GM19351 (cell line): ENCODE data around the gene MPZL1.
"Not testable (repeated sequence)": the region's sequence is repeated elsewhere in the genome, so short reads cannot be mapped to it uniquely, and the experiment has no call there.

Source experiments
- ATAC-seq: cut with Tn5 transposase; IDR thresholded peaks from one replicate; pipeline ENCODE4 v1.9.1; 2021; ENCODE audit warnings: mild to moderate bottlenecking, moderate library complexity; ENCODE audit not compliant: unreplicated experiment

The MPZL1 gene

GRCh38 chr1:167718914-167719691 lies 2.7 kb upstream of the MPZL1 start:
- no peak for ATAC-seq

GRCh38 chr1:167719715-167720421 lies 1.9 kb upstream of the MPZL1 start:
- not testable (repeated sequence) for ATAC-seq

GRCh38 chr1:167720965-167721616 lies 691 bp upstream of the MPZL1 start:
- no peak for ATAC-seq

GRCh38 chr1:167722152-167722869 lies 529 bp downstream of the MPZL1 start:
- ATAC-seq, result peak; percentile 35

- no peak for ATAC-seq
Observed at GRCh38 chr1:167722870-167723251, 1.1 kb downstream of the MPZL1 start.

- ATAC-seq, result no peak
Observed at GRCh38 chr1:167723707-167724323, 2.0 kb downstream of the MPZL1 start.

- no peak for ATAC-seq
Observed at GRCh38 chr1:167726008-167726407, 4.2 kb downstream of the MPZL1 start.

- ATAC-seq, result no peak
Observed at GRCh38 chr1:167728818-167729410, 7.1 kb downstream of the MPZL1 start.

- ATAC-seq, result no peak
Observed at GRCh38 chr1:167734227-167734626, 12.4 kb downstream of the MPZL1 start.

- ATAC-seq, result no peak
Observed at GRCh38 chr1:167734841-167735240, 13.1 kb downstream of the MPZL1 start.

- no peak for ATAC-seq
Observed at GRCh38 chr1:167737169-167737568, 15.4 kb downstream of the MPZL1 start.

GRCh38 chr1:167738158-167738557 lies 16.4 kb downstream of the MPZL1 start:
- no peak for ATAC-seq

GRCh38 chr1:167739752-167740151 lies 18.0 kb downstream of the MPZL1 start:
- ATAC-seq, result no peak

GRCh38 chr1:167741103-167741502 lies 19.3 kb downstream of the MPZL1 start:
- not testable (repeated sequence) for ATAC-seq

- ATAC-seq, result not testable (repeated sequence)
Observed at GRCh38 chr1:167742392-167743057, 20.7 kb downstream of the MPZL1 start.

- ATAC-seq, result no peak
Observed at GRCh38 chr1:167744901-167745300, 23.1 kb downstream of the MPZL1 start.

- no peak for ATAC-seq
Observed at GRCh38 chr1:167746013-167746672, 24.4 kb downstream of the MPZL1 start.

GRCh38 chr1:167746988-167747655 lies 25.3 kb downstream of the MPZL1 start:
- ATAC-seq, result no peak

GRCh38 chr1:167747988-167748387 lies 26.2 kb downstream of the MPZL1 start:
- no peak for ATAC-seq
